Measurements from ENCODE around the gene KIAA0930.

DNA sequence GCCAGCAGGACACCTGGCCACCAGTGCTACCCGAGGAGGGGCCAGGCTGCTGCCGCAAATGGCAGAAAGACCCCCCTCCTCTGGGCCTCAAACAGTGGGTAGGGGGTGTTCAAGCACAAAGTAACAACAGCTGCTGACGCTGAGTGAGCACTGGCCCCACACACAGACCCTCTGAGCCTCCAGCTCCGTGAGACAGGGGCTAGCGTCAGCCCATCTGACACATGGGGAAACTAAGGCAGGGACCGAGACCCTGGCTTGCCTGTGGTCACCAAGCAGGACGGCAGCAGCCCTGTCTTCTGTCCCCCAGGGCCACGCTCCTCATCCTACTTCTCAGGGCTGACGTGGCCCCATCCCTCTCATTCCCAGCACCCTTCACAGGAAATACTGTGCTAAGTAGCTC is 40.5 kb downstream of the KIAA0930 start:
- TF ChIP-seq, protein P1, sequence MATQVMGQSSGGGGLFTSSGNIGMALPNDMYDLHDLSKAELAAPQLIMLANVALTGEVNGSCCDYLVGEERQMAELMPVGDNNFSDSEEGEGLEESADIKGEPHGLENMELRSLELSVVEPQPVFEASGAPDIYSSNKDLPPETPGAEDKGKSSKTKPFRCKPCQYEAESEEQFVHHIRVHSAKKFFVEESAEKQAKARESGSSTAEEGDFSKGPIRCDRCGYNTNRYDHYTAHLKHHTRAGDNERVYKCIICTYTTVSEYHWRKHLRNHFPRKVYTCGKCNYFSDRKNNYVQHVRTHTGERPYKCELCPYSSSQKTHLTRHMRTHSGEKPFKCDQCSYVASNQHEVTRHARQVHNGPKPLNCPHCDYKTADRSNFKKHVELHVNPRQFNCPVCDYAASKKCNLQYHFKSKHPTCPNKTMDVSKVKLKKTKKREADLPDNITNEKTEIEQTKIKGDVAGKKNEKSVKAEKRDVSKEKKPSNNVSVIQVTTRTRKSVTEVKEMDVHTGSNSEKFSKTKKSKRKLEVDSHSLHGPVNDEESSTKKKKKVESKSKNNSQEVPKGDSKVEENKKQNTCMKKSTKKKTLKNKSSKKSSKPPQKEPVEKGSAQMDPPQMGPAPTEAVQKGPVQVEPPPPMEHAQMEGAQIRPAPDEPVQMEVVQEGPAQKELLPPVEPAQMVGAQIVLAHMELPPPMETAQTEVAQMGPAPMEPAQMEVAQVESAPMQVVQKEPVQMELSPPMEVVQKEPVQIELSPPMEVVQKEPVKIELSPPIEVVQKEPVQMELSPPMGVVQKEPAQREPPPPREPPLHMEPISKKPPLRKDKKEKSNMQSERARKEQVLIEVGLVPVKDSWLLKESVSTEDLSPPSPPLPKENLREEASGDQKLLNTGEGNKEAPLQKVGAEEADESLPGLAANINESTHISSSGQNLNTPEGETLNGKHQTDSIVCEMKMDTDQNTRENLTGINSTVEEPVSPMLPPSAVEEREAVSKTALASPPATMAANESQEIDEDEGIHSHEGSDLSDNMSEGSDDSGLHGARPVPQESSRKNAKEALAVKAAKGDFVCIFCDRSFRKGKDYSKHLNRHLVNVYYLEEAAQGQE (IDR thresholded peaks at IDR 0.05; ENCODE audit: low read depth), result no peak
- no peak for TF ChIP-seq RAD21 (IDR thresholded peaks at IDR 0.05; ENCODE audit: low read depth)
- TF ChIP-seq NFIC (IDR thresholded peaks at IDR 0.05), result no peak
- no peak for TF ChIP-seq TAF1 (IDR thresholded peaks at IDR 0.05; ENCODE audit: low read depth)
- TF ChIP-seq, protein P2, sequence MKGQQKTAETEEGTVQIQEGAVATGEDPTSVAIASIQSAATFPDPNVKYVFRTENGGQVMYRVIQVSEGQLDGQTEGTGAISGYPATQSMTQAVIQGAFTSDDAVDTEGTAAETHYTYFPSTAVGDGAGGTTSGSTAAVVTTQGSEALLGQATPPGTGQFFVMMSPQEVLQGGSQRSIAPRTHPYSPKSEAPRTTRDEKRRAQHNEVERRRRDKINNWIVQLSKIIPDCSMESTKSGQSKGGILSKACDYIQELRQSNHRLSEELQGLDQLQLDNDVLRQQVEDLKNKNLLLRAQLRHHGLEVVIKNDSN (IDR thresholded peaks at IDR 0.05), result no peak
- no peak for TF ChIP-seq TCF12 (IDR thresholded peaks at IDR 0.05; ENCODE audit: low read depth)
- TF ChIP-seq CEBPB (IDR thresholded peaks at IDR 0.05), result no peak
- no peak for TF ChIP-seq TEAD4 (IDR thresholded peaks at IDR 0.05)
- no peak for TF ChIP-seq YY1 (IDR thresholded peaks at IDR 0.05; ENCODE audit: low read depth)
